ENCODE measurements around the gene PRLR. TPM values are rescaled to one million over a fixed set of nuclear protein-coding genes. Genes with fewer than 3 reads are reported as not detected.
A peak's percentile ranks its signal among the peaks of the same experiment; 100 is the strongest.
"Not testable (repeated sequence)": the region's sequence is repeated elsewhere in the genome, so short reads cannot be mapped to it uniquely, and the experiment has no call there.

The PRLR gene
- 1.5 and 2.0 TPM in 2 replicates for total RNA-seq (2014; rRNA removed; shearing (Covaris generic))

DNA sequence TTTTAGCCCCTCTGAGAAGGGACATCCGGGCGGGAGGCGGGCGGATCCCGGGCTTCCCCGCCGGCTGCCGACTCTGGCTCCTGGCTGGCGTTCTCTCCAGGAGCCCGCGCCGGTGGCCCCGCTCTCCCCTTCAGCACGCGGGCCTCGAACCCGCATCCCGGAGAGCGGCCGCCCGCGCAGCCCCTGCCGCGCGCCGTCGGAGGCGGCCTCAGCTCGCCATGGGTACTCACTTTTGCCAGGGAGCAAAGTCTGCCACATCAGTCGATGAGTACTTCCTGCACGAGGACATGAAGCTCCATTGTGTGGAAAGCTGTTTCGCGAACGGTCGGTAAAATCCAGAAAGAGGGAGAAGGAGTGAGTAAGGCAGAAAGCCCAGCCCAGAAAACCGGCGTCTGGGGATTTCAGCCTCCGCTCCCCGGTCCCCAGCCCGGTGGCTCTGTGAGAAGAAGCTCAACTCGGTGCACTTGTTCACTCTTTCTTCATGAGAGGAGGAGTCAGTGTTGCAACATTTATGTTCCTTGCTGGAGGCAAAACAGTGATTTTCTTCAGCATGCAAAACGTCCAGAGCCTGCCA, at the start of gene PRLR:
PRLR (minus strand) TSS at position 450 of the 574 bp plus-strand sequence. CDS start 140,867 bp downstream, outside the sequence.
- peak; percentile 67 for DNase-seq
- Histone ChIP-seq H3K27me3 (ENCODE audit: control insufficient read depth, insufficient read depth, low read length) (no peaks in the 10 kb centered on the region; the same call in 1 of the 2 replicates), H3K4me3 (ENCODE audit: insufficient read depth, low read depth, low read length) (peak within 1 kb of the TSS; percentile 60), H3K36me3 (replicated peaks; ENCODE audit: control insufficient read depth, insufficient read depth, low read length) (no peaks in the 10 kb centered on the region)

DNA sequence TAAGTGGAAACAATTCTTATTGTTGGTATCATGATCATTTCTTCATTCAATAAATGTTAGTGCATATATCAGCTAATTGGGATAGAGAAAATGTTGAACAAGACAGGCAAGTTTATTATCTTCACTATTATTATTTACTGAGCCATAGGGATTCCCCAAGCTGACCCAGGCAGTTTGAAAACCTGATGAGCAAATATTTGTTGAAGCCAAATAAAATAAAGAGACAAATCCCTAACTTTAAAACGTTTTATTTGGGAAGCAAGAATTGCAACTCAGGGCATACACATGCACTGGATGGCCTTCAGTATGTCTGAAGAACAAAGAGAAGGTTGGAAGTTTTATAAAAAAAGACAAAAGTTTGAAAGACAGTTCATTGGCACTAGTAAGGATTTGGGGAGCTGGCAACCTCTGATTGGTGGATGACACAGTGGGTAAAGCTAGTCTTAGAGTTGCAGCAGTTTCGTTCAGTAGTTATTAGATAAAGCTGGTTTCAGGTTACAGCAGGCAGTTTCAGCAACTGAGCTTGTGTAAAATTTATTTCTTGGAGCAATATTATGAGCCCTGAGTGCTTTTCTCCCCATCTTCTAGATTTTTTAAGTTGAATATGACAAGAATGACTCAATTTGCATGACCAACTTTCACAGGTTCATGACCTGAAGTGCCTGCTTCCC, 44.7 kb upstream of the PRLR start:
- H3K4me3 ChIP-seq (ENCODE audit: insufficient read depth, low read depth, low read length) = no peak overlapping the region
- no peaks in the 10 kb centered on the region for H3K36me3 ChIP-seq (replicated peaks; ENCODE audit: control insufficient read depth, insufficient read depth, low read length)
- no peak for DNase-seq
- no peaks in the 10 kb centered on the region for H3K27me3 ChIP-seq (ENCODE audit: control insufficient read depth, insufficient read depth, low read length)

DNA sequence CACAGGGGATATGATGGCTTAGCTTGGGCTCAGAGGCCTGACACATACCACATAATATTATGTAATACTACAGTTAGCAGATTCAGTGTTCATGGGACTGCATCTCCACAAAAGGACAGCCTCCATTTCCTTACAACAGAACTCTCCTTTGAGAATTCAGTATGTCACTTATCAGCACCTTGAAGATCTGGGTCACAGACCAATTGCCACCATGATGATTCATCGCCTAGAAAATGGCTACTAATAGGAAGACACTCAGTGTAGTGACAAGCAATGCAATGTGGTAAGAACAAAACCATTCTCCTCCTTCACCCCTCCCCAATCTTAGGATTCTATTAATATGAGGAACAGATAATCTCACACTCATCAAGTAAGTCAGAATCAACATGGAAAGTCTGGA, 38.7 kb upstream of the PRLR start:
- no peaks in the 10 kb centered on the region for H3K27me3 ChIP-seq (ENCODE audit: control insufficient read depth, insufficient read depth, low read length)
- H3K4me3 ChIP-seq (ENCODE audit: insufficient read depth, low read depth, low read length) = no peak overlapping the region
- no peak for DNase-seq
- no peaks in the 10 kb centered on the region for H3K36me3 ChIP-seq (replicated peaks; ENCODE audit: control insufficient read depth, insufficient read depth, low read length)

DNA sequence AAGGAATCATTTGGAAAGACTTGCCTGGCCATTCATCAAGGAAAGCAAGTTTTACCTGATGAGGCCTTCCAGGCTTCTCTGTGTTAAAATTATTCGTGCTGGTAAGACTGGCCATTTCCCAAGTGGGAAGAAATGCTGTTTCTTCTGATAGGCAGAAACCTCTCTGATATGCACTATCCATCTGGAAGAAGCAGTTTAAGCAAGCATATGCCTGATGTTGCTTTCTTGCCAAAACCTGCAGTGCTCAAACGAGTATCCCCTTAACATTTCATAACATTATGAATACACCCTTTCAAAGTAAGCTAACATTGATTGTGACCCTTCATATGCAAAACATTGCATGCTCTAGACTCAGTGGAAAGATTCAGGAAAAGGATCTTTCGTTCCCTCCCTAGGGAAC, 36.0 kb upstream of the PRLR start:
- Histone ChIP-seq H3K27me3 (ENCODE audit: control insufficient read depth, insufficient read depth, low read length) (no peaks in the 10 kb centered on the region), H3K4me3 (ENCODE audit: insufficient read depth, low read depth, low read length) (no peak overlapping the region), H3K36me3 (replicated peaks; ENCODE audit: control insufficient read depth, insufficient read depth, low read length) (no peaks in the 10 kb centered on the region)
- no peak for DNase-seq

DNA sequence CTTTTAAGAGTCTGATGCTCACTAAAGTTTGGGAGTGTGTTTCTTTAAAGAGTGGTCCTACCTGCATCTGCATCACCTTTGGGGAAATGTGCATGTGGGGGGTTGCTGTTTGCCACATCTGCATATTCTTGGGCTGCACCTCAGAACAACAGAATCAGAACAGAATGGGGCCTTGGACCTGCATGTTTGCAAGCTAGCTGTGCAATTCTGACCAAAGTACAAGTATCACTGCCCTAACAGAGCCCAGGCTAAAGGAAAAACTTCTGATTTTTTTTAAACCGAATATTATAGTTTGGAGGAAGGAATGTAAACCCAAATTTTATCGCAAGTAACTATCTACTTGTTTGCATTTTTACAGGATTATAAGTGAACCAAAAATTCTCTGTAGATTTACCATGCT, 34.2 kb upstream of the PRLR start:
- Histone ChIP-seq H3K36me3 (replicated peaks; ENCODE audit: control insufficient read depth, insufficient read depth, low read length) (no peaks in the 10 kb centered on the region), H3K4me3 (ENCODE audit: insufficient read depth, low read depth, low read length) (no peak overlapping the region), H3K27me3 (ENCODE audit: control insufficient read depth, insufficient read depth, low read length) (no peaks in the 10 kb centered on the region)
- no peak for DNase-seq

DNA sequence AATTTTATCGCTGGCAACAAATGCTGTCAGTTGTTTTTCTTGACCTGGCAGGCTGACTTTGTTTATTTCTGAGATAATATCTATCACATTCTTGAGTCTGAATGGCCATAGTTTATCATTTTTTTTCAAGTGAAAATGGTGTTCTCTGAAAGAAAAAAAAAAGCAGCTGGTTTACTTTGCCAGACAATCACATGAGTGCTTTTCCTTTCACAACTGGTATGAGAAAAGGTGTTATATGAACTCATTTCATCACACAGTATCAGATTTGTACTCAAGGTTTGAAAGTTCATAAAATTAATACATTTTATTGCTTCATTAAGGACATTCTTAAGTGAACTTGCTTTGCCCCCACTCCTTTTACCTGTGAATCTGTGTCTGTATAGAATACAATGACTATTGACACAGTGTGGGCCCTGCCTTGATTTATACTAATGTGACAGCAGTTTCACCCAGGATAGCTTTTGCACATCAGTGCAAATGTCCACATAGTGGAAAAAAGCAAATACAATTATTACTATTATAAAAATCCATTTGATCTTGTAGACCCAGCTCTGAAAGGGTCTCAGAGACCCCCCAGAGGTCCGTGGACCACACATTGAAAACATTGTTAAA, 33.1 kb upstream of the PRLR start:
- no peaks in the 10 kb centered on the region for H3K27me3 ChIP-seq (ENCODE audit: control insufficient read depth, insufficient read depth, low read length)
- no peaks in the 10 kb centered on the region for H3K36me3 ChIP-seq (replicated peaks; ENCODE audit: control insufficient read depth, insufficient read depth, low read length)
- DNase-seq = no peak
- no peak overlapping the region for H3K4me3 ChIP-seq (ENCODE audit: insufficient read depth, low read depth, low read length)

DNA sequence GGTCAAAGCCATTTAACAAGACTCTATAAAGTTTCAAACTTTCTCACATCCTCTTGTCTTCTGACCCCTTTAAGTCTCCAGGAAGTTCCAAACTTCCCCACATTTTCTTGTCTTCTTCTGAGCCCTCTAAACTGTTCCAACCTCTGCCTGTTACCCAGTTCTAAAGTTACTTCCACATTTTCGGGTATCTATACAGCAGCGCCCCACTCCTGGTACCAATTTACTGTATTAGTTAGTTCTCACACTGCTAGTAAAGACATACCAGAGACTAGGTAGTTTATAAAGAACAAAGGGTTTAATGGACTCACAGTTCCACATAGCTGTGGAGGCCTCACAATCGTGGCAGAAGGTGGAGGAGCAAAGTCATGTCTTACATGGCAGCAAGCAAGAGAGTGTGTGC, 23.3 kb upstream of the PRLR start:
- Histone ChIP-seq H3K27me3 (ENCODE audit: control insufficient read depth, insufficient read depth, low read length) (no peaks in the 10 kb centered on the region), H3K36me3 (replicated peaks; ENCODE audit: control insufficient read depth, insufficient read depth, low read length) (no peaks in the 10 kb centered on the region), H3K4me3 (ENCODE audit: insufficient read depth, low read depth, low read length) (no peak overlapping the region)
- no peak for DNase-seq

DNA sequence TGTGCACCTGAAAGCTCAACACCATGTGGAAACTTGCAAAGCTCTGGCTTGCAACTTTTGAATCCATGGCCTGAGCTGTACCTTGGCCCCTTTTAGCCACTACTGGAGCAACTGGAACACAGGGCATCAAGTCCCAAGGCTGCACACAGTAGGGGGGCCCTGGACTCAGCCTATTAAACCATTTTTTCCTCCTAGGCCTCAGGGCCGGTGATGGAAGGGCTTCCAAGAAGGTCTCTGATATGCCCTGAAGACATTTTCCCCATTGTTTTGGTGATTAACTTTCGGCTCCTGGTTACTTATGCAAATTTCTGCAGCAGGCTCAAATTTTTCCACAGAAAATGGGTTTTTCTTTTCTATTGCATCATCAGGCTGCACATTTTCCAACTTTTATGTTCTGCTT, 22.7 kb upstream of the PRLR start:
- DNase-seq = no peak
- Histone ChIP-seq H3K36me3 (replicated peaks; ENCODE audit: control insufficient read depth, insufficient read depth, low read length) (no peaks in the 10 kb centered on the region), H3K4me3 (ENCODE audit: insufficient read depth, low read depth, low read length) (no peak overlapping the region), H3K27me3 (ENCODE audit: control insufficient read depth, insufficient read depth, low read length) (no peaks in the 10 kb centered on the region)

DNA sequence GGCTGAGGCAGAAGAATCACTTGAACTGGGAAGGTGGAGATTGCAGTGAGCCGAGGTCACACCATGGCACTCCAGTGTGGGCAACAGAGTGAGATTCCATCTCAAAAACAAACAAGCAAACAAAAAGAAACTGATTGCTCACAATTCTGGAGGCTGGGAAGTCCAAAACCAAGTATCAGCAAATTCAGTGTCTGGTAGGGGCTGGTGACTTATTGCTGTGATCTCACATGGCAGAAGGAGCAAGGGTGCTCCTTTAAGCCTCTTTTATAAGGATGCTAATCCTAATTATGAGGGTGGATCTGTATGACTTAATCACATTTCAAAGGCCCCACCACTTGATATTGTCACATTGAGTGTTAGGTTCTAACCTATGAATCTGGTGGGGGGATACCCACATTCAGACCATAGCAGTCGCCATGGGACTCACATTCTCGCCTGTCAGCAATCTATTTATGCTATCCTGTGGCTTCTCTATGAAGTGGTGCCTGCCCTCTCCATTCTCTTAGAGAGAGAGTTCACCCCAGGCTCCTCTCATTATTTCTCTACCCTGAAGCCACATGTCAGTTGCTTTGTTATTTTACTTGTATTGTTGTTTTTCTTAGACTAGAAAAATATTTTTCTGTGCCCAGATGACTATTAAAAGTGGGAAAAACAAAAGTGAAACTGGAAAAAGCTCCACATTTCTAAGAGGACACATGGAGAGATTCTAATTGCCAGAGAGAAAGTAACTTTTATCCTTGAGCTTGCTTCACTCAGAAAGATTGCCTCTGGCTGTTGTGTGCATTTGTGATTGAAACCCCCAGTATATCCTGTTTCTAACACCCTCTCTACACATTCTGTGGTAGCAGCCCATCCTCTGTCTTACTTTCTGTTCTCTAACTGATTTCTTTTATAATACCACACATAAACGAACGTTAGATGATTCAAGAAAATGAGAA, 18.8 kb upstream of the PRLR start:
- H3K27me3 ChIP-seq (ENCODE audit: control insufficient read depth, insufficient read depth, low read length) = no peaks in the 10 kb centered on the region
- no peaks in the 10 kb centered on the region for H3K36me3 ChIP-seq (replicated peaks; ENCODE audit: control insufficient read depth, insufficient read depth, low read length)
- H3K4me3 ChIP-seq (ENCODE audit: insufficient read depth, low read depth, low read length) = no peak overlapping the region
- no peak for DNase-seq

DNA sequence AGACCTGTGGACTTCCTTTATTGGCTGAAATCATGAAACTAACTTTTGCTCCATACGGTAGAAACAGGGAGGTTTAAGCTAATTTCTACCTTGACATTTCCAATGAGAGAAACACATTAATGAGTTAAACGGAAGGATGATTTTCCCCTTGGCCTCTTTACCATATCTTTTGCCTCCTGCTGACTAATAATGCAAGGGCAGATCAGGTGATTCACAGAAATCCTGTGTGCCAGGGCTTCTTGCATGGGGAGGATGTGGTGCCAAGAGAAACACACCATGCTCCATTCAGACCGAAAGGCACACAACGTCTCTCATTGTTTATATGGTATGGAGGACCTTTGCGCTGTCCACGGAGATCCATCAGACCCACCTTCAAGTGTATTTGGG, 17.4 kb upstream of the PRLR start:
- H3K27me3 ChIP-seq (ENCODE audit: control insufficient read depth, insufficient read depth, low read length) = no peaks in the 10 kb centered on the region
- no peak for DNase-seq
- H3K36me3 ChIP-seq (replicated peaks; ENCODE audit: control insufficient read depth, insufficient read depth, low read length) = no peaks in the 10 kb centered on the region
- no peak overlapping the region for H3K4me3 ChIP-seq (ENCODE audit: insufficient read depth, low read depth, low read length)

DNA sequence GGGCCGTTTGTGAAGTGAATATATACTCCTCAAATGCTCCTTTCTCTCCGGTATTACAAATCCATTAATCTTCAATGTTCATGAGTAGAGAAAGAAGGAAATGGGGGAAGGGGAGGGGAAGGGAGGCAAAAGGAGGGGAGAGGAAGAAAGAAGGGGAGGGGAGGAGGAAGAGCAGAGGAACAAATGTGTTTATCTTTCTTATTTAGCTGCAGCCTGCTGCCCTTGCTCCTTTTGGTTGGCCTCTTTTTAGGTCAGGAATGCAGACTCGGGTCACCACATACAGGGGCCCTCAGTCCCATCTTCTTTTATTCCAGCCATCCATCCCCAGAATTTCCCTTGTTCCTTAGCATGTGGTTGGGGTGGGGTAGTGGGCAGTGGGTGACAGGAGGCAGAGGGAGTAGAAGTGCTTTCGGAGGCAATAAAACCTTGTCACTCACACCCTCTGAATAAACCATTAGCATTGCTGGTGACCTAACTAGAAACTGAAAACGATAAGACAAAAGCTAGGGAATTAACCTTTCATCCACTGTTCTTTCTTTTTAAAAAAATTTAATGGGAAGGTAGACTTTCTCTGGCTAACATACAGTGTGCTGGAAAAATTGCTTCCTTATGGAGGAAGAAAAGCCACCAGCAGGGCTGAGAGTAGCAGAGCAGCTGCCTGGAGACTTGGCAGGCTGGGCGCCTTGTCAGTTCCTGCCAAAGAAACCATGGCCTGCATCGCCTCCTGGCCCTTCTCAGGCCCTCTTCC, 16.8 kb upstream of the PRLR start:
- no peak for DNase-seq
- no peaks in the 10 kb centered on the region for H3K36me3 ChIP-seq (replicated peaks; ENCODE audit: control insufficient read depth, insufficient read depth, low read length)
- no peak overlapping the region for H3K4me3 ChIP-seq (ENCODE audit: insufficient read depth, low read depth, low read length)
- H3K27me3 ChIP-seq (ENCODE audit: control insufficient read depth, insufficient read depth, low read length) = no peaks in the 10 kb centered on the region

DNA sequence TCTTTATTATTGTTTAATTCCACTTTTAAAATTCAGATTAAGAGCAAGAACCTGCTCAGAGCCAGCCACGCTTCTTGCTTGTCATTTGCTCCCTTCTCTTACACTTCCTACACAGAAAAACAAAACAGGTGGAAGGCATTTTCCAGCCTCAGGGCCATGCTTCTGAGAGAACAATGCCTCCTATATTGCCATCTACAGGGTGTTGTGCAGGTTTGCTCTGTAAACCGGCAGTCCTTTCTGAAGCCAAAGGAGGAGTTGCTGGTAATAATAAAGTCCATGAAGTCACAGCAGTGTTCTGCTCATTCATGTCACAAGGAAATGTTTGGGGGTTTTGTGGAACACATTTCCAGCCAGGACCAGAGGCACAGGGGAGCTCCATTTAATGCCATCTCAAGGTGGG, 16.1 kb upstream of the PRLR start:
- no peak overlapping the region for H3K4me3 ChIP-seq (ENCODE audit: insufficient read depth, low read depth, low read length)
- no peaks in the 10 kb centered on the region for H3K36me3 ChIP-seq (replicated peaks; ENCODE audit: control insufficient read depth, insufficient read depth, low read length)
- H3K27me3 ChIP-seq (ENCODE audit: control insufficient read depth, insufficient read depth, low read length) = no peaks in the 10 kb centered on the region
- DNase-seq = no peak

DNA sequence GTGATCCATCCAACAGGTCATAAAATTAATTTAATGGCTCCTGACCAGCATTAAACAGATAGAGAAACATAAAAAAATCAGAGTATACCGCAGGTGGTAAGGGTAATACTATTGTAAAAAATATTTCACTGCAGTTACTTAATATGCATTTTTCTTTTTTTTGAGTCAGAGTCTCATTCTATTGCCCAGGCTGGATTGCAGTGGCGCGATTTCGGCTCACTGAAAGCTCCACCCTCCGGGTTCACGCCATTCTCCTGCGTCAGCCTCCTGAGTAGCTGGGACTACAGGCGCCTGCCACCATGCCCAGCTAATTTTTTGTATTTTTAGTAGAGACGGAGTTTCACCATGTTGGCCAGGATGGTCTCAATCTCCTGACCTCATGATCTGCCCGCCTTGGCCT, 15.1 kb upstream of the PRLR start:
- not testable (repeated sequence) for H3K4me3 ChIP-seq (ENCODE audit: insufficient read depth, low read depth, low read length); DNase-seq; H3K36me3 ChIP-seq (replicated peaks; ENCODE audit: control insufficient read depth, insufficient read depth, low read length); H3K27me3 ChIP-seq (ENCODE audit: control insufficient read depth, insufficient read depth, low read length)

DNA sequence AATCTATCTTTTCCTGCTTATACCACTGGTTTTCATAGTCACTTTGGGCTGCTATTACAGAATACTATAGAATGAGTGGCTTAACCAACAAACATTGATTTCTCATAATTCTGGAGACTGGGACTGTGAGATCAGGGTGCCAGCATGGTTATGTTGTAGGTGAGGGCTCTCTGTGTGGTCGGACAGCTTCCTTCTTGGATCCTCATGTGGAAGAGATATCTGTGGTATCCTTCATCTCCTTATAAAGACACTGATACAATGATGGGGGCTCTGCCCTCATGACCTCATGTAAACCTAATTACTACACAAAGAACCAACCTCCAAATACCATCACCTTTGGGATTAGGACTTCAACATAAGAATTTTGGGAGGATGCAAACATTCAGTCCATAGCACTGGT, 13.9 kb upstream of the PRLR start:
- no peaks in the 10 kb centered on the region for H3K27me3 ChIP-seq (ENCODE audit: control insufficient read depth, insufficient read depth, low read length)
- DNase-seq = no peak
- H3K36me3 ChIP-seq (replicated peaks; ENCODE audit: control insufficient read depth, insufficient read depth, low read length) = no peaks in the 10 kb centered on the region
- H3K4me3 ChIP-seq (ENCODE audit: insufficient read depth, low read depth, low read length) = no peak overlapping the region

Measured in H7 (cell line).